OCI-LY3 (cell line): Measurements from ENCODE around the gene NT5DC1.

Experiments
- CTCF ChIP-seq: fragments of 200-600, 300-600 bp; sonication (generic); IDR thresholded peaks from 2 replicates; pipeline ENCODE4 v1.5.1; 2014; ENCODE audit warnings: antibody characterized with exemption, low read length, low read depth
- EZH2phosphoT487 ChIP-seq: fragments of 200-600 bp; shearing (Covaris generic); IDR thresholded peaks from 2 replicates; pipeline ENCODE4 v1.6.1; 2018; ENCODE audit warnings: antibody characterized with exemption, mixed run types, low read depth

GRCh38 chr6:116060572-116061283 lies 39.9 kb upstream of the NT5DC1 start, which contains the start of gene FRK:
- TF ChIP-seq CTCF (peak; percentile 39), EZH2phosphoT487 (no peak)
